T-helper 1 cell (primary cell): ENCODE measurements around the gene APMAP.
"Not testable (repeated sequence)": the region's sequence is repeated elsewhere in the genome, so short reads cannot be mapped to it uniquely, and the experiment has no call there.

Experiments used
- DNase-seq, 5 donors: peaks; one replicate each; pipeline ENCODE4 v3.0.0-alpha.2; 2012 to 2020

APMAP gene

DNA sequence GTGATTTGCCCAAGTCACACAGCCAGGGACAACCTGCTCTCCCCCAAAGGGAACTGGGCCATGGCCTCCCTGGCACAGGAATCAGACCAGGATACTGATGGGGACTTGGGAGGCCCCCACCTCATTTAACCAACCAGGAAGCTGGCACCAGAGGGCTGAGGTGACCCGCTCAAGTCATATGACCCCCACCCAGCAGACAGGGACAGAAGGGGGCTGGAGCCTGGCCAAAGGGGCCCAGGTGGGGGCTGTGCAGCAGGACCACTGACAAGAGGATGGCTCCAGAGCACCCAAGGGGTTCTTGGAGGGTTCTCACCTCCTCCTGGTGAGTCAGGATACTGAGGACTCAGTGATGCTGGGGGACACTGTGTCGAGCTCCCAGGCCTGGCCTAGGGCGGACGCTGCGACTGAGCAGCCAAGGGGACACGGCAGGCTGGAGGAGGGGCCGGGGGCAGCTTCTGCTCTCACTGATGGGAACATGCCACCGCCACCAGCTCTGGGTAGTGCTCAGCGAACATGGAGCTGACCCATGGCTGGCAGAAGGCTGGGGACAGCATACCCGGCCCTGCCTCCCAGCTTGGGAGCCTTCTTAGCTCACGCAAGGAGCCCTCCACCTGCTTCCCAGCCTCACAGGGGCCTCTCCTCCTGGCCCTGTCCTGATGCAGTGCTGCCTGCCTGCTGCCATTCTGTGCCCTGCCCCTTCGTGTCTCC is 42.3 kb downstream of the APMAP start:
- DNase-seq, result no peak

DNA sequence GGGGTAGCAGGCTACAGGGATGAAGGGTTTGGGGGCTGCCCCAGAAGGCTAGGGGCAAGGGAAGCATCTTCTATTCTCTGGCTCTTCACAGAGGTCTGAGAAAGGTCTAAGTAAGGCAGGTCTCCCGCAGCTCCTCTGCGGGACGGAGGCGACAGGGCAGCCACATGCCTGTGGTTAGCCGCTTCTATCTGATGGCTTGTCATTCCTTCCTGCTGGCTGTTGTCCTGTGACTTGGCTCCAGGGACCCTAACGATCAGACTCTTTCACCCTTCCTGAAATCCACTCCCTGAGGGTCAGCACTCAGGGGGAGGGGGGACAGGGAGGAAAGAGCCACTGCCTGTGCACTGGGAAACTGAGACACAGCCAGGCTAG is 42.8 kb downstream of the APMAP start:
- peak in 1 of 5 donors; percentile 42 for DNase-seq

DNA sequence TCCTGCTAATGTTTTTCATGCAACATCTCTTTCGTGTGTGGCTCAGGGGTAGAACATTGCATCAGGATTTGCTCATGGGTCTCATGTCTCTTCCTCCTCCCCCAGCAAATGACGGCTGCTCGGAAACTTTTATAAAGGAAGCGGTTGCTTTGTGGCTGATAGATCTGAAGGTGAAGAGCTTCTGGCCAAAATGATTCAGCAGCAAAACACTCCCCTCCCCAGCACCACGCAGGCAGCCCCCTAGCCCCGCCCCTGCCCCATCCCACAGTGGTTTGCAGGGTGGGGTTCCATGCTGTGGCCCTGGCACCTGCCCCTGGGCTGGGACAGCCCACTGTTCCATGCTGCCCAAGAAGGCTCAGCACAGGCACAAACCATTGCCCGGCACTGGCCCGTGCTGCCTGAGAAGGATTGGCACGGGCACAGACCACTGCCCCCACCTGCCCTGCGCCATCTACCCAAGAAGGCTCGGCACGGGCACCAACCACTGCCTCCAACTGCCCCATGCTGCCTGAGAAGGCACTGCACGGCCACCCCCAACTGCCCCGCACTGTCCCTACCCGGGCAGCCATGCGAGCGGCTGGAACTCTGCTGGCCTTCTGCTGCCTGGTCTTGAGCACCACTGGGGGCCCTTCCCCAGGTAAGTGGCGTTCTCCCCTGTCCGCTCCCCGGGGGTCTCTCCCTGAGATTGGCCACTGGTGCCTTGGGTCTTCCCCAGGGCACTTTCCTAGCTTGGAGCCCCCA is 43.4 kb downstream of the APMAP start, which contains the start of gene CST7:
Gene CST7, plus strand, starts transcription at position 331 of the 741 bp plus-strand sequence. Its CDS starts 237 bp downstream, at position 568.
- DNase-seq, result peak in 4 of 5 donors; percentile 58 to 97 (median 72)

DNA sequence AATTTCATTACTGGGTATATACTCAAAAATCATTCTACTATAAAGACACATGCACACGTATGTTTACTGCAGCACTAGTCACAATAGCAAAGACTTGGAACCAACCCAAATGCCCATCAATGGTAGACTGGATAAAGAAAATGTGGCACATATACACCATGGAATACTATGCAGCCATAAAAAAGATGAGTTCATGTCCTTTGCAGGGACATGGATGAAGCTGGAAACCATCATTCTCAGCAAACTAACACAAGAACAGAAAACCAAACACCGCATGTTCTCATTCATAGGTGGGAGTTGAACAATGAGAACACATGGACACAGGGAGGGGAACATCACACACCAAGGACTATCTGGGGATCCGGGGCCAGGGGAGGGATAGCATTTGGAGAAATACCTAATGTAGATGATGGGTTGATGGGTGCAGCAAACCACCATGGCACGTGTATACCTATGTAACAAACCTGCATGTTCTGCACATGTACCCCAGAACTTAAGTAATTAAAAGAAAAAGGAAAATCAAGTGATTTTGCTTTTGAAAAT is 44.1 kb downstream of the APMAP start:
- not testable (repeated sequence) for DNase-seq

DNA sequence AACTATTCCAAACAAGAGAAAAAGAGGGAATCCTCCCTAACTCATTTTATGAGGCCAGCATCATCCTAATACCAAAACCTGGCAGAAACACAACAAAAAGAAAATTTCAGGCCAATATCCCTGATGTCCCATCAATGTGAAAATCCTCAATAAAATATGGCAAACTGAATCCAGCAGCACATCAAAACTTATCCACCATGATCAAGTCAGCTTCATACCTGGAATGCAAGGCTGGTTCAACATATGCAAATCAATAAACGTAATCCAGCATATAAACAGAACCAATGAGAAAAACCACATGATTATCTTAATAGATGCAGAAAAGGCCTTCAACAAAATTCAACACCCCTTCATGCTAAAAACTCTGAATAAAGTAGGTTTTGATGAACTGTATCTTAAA is 46.2 kb downstream of the APMAP start:
- DNase-seq, result not testable (repeated sequence)

DNA sequence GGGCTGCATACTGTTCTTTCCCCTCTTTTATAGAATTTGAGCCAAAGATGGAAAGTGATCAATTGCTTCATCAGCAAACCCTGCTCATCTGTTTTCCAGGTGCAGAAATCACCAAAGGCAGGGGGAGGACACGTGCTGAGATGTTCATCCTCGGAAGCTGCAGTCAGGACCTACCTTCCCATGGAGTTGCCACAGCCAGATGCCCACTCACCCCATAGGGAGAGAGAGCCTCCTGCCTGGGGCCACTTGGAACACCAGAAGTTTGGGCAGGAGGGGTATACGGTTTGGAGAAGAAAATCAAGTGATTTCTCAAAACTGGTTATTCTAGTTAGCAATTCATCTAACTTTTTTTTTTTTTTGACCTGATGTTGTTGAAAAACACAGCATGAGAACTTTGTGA is 48.8 kb downstream of the APMAP start:
- no peak for DNase-seq

DNA sequence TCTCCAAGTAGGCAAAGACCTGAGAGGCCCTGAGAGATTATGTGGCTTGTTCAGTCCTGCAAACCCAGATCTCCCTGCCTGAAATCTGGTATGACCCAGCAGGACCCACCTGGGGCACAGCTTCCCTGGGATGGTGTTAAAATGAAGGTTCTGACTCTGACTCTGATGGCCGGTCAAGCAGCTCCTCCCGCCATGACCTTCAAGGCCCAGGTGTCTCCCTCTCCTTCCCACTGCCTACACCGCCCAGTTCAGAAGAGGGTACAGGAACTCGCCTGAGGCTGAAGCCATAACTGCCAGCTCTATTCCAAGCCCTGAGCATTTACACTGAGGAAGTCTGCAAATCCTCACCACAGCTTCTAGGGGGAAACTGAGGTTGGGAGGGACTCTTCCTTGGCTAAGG is 49.4 kb downstream of the APMAP start:
- DNase-seq, result no peak

DNA sequence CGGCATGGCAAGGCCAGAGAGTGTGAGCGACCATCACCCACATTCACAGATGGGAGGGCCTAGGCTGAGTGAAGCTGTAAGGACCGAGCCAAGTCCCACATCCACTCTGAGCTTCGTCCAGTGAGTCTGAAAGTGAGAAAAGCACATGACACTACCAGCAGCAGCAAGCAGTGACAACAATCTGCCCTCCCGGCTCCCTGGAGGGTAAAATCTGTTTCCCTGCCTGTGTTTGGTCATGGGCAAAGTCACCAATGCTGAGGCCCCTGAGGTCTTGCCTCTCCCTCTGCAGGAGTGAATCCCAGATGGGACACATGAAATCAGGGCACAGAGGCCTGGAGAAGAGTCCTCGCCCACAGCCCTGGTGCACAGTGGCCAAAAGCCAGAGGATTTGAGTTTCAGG is 49.9 kb downstream of the APMAP start:
- no peak for DNase-seq

DNA sequence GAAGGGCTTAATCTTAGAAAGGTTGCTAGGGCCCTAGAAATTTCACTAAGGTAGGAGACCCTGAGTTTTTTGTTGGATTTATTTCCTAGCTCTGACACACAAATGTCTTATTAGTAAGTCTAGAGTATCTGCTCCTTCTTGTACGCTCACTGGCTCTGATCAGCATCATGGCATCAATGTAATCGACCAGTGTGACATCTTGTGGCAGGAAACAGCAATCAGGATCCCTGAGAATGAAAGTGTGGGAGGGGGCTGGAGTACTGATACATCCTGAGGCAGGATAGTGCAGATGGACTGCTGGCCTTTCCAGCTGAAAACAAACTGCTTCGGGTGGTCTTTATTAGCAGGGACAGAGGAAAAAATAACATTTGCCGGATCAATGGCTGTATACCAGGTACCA is 53.5 kb downstream of the APMAP start:
- DNase-seq, result no peak

DNA sequence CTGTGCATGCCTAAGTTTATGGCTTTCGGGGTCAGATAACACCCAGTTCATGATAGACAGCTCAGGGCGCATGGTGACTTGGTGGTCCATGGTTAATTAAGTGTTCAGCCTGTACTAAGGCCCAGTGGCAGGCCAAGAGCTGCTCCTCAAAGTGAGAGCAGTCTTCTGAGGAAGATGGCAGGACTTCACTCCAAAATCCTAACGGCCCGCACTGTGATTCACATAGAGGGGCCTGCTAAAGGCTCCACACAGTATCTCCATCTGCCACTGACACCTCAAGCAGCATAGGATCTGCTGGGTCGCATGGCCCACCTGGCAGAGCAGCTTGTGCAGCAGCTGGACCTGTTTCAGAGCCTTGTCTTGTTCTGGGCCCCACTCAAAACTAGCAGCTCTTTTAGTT is 54.1 kb downstream of the APMAP start:
- DNase-seq, result no peak

DNA sequence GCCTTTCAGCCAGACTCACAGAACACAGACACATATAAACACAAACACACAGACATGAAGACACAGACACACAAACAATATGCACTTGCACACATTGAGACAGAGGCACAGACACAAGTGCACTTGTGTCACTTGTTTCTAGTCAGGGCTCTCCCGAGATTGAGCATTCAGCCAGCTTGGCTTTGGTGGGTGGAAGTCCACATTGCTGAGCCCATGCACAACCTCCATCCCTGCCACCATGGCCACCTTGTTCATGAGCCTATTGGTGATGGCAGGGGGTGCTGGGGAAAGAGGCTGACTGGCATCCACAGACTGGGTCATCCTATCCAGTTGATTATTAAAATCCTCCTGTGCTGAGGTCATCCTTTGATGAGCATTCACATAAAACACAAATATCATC is 55.0 kb downstream of the APMAP start:
- DNase-seq, result no peak

DNA sequence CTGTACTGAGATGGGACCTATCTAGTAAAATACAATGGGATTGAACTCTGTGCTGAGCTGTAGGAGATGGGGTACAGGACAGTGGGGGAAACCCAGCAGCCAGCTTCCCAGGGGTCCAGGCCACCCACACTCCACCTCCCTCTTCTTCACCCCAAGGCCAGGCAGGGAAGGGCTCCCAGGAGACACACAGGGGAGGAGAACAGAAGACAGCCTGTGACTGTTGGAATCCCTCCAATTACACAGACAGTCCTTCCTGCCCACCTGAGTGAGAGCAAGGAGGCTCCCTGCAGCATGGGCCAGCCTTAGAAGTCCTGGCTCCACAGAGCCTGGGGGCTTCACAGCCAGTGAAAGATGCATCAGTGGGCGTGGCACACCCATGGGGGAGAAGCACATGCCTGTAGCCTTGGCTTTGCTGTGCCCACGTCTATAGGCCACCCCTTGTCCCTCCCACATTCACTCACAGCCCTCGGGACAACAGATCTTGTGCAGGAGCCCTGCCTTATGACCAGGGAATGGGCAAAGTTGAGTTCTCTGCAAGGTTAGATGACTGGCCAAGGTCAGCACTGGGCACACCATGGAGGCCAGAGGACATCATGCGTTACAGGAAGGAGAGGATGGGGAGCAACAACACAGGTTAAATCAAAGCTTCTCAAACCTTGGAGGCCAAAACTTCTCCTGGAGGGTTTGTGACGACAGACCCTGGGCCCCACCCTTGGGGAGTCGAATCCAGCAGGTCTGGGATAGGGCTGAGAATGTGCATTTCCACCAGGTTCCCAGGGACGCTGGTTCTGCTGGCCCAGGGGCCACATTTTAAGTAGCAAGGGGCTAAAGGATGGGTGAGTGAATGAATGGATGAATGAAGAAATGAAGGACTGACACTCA is 55.8 kb downstream of the APMAP start:
- no peak for DNase-seq

DNA sequence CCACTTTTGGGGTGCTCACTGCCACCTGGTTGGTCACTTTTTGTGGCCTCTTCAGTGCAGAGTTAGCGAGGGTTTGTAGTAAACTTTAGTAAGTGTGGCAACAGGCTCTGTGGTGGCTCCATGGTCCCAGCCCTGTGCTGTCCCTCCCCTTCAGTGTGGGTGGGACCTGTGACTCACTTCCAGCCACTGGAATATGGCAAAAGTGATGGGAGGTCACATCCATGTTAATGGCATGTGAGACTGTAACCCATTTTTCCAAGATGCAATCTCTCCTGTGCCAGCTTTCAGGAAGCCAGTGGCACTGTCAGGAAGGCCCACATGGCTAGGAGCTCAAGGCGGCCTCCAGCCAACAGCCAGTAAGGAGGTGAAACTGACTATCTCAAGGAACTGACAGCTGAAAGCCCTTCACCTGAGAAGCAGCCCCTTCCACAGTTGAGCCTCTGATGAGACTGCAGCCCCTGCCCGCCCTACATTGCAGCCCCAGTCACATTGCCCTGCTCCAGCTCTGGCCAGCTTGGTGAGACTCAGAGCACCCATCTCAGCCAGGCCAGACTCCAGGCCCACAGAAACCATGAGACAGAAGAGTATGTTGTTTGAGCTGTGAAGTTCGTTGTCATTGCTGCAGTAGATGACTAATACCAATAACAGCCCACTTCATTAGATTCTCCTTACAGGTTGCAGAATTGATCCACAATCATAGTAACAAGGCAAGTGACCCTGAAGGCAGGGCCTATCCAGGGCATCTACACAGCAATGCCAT is 56.6 kb downstream of the APMAP start:
- DNase-seq, result no peak

DNA sequence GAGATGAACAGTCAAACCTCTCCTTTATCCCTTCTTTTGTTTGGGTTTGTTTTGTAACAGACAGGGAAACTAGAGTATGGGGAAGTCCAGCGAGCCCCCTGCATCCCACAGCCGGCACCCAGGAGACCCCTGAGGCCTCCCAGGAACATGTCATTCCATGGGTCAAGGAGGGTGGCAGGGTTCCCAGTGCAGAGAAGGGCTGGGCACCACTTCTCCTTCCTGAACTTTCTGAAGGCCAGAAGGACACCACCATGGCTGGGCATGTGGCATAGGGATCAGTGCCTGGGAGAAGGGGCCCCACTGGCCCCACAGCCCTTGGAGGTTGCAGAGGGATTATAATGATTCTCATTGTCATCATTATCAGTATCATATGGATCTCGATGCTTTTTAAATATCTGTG is 57.4 kb downstream of the APMAP start:
- no peak for DNase-seq

DNA sequence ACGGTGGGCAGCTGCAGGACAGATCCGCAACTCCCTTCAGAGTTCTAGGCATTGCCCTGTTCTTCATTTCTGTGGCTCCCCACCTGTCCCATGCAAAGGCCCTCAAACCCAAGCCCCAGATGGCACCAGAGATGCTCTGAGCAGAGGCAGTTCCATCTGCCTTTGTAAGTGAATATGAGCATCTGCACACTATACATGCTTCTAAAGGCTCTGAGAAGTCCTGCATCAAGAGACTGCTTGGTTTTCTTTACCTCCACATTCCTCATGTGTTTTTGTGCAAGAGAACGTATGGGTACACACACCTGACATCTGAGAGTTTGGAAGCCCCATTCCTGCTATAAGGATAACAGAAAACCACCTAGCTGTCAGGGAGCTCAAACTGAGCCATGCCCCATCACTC is 57.8 kb downstream of the APMAP start:
- DNase-seq, result no peak

DNA sequence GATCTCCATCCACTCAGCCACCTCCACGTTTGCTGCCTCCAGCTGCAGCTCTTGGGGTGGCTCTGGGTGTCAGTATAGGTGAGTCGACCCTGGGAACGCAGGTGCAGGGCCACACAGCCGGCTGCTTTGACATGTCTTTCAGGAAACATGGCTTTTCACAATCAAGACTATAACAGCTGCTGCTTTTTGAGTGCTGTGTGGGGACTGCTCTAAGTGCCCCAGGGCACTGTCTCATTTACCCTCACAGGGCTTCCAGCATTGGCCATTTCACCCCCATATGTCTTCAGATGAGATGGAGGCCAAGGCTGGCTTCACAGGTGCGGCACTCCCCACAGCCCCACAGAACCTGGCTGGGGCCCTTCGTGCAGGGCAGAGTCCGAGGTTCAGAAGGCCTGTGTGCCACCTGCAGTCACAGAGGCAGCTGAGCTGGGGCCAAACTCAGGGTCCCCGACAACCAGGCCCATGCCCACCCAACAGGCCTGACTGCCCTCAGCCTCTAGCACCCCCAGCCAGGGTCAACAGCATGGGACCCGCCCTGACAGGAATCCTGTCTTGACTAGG is 58.4 kb downstream of the APMAP start:
- DNase-seq, result no peak

DNA sequence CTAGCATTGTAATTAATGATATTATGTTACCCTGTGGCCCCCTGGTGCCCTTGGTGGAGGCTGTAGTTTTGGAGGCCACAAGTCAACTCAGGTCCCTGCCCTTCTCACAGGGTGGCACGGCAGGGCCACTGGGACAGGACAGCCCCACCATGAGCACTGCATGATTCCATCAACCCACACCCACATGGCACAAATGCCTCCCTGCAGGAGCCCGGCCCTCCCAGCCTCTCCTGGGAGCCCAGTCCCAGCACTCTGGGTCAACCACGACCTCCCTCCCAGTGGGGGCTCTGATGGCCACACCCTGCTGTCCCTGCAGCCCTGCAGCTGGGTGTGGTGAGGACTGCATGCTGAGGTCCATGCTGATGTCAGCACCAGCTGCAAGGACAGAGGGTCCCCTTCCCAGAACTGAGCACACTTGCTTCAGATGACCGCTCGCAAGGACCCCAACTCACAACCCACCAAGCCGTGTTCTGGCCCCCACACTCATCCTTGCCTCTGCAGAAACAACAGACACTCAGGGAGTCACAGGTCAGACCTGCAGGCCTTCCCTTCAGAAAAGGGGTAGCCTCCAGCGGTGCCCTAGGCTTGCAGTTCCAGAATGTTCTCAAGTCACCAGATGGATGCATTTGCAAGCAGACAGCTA is 59.2 kb downstream of the APMAP start:
- no peak for DNase-seq

DNA sequence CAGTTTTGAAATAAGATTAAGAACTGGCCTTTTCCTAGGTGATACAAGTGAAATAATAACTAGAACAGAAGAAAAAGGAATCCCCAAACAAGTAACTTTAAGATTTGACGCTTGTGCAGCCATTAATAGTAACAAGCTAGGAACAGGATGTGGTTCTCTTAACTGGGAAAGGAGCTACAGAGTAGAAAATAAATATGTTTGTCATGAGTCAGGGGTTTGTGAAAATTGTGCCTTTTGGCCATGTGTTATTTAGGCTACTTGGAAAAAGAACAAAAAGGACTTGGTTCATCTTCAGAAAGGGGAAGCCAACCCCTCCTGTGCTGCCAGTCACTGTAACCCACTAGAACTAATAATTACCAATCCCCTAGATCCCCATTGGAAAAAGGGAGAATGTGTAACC is 60.7 kb downstream of the APMAP start:
- peak in 1 of 5 donors; percentile 35 for DNase-seq

DNA sequence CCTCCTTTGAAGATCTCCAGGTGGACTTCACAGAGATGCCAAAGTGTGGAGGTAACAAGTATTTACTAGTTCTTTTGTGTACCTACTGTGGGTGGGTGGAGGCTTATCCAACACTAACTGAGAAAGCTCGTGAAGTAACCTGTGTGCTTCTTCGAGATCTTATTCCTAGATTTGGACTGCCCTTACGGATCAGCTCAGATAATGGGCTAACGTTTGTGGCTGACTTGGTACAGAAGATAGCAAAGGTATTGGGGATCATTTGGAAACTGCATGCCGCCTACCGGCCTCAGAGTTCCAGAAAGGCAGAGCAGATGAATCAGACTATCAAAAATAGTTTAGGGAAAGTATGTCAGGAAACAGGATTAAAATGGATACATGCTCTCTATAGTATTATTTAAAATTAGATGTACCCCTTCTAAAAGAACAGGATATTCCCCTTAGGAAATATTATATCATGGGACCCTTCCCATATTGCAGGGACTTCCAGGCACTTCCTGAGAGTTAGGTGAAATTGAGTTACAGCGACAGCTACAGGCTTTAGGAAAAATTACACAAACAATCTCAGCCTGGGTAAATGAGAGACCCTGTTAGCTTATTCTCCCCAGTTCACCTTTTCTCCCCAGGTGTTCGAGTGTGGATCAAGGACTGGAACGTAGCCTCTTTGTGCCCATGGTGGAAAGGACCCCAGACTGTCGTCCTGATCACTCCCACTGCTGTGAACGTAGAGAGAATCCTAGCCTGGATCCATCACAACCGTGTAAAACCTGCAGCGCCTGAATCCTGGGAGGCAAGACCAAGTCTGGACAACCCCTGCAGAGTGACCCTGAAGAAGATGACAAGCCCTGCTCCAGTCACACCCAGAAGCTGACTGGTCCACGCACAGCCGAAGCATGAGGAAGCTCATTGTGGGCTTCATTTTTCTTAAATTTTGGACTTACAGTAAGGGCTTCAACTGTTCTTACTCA is 61.5 kb downstream of the APMAP start:
- not testable (repeated sequence) for DNase-seq
